GM10266 (cell line): ENCODE measurements around the gene OPA3.

ENCODE experiments used
- DNase-seq: peaks from one replicate; pipeline ENCODE4 v3.0.0; 2012; ENCODE audit errors: extremely low spot score
- TF ChIP-seq, protein P1 (sequence below): IDR thresholded peaks from 2 replicates; pipeline ENCODE4 v1.5.1; 2012; ENCODE audit warnings: mild to moderate bottlenecking, low read depth; ENCODE audit not compliant: control insufficient read depth, insufficient read depth; ENCODE audit errors: missing control alignments

Gene OPA3

DNA sequence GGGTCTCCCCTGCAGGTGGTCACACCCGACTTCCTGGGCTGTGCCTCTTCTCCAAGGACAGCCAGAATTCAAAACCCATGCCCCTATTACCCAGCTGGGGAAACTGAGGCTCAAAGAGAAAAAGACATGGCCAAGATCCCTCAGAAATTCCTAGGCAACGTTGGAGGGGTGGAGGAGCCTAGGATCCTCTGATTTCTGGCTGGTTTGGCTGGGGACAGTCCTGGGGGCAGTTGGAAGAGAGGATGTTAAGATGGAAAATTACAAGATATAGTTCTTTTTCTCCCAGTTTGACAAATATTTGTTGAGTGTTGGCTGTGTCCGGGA, 74.9 kb downstream of the OPA3 start:
- TF ChIP-seq, protein P1, sequence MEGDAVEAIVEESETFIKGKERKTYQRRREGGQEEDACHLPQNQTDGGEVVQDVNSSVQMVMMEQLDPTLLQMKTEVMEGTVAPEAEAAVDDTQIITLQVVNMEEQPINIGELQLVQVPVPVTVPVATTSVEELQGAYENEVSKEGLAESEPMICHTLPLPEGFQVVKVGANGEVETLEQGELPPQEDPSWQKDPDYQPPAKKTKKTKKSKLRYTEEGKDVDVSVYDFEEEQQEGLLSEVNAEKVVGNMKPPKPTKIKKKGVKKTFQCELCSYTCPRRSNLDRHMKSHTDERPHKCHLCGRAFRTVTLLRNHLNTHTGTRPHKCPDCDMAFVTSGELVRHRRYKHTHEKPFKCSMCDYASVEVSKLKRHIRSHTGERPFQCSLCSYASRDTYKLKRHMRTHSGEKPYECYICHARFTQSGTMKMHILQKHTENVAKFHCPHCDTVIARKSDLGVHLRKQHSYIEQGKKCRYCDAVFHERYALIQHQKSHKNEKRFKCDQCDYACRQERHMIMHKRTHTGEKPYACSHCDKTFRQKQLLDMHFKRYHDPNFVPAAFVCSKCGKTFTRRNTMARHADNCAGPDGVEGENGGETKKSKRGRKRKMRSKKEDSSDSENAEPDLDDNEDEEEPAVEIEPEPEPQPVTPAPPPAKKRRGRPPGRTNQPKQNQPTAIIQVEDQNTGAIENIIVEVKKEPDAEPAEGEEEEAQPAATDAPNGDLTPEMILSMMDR = no peak
- DNase-seq = no peak

DNA sequence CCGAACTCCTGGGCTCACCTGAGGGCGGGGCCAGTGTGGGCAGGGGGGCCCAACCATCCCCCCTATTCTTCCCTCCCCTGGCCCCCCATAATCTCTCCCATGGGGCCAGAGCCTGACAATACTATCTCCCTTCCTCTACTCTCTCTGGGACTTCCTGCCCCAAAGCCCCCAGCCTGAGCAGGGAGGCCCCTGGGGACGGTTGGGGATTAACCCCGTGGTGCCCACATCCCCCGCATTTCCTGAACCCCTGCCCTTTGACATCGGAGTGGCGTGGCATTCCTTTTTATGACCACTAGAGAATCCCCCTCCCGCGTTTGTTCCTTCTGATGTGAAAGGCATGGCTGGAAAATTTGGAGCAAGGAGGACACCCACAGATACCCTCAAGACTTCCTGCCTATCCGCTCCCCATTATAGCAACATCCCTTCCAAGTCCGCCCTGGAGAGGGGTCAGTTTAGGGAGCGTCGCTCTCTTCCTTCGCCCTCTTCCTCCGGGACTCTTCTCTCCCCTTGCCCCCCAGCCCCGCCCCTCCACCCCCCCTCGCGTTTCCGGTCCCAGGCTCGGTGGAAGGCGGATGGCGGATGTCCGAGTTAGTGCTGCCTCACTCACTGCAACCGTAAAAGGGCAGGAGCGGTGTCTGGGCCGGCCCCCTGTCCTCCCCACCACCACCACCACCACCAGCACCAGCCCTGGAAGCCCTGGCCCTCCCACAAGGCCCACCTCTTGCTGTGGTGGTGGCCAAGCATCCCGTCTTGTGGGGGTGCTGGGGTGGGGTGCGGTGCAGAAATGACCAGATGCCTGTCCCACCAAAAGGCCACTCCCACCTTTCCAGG, 75.5 kb downstream of the OPA3 start:
- TF ChIP-seq, protein P1 = no peak
- DNase-seq = peak; percentile 88

DNA sequence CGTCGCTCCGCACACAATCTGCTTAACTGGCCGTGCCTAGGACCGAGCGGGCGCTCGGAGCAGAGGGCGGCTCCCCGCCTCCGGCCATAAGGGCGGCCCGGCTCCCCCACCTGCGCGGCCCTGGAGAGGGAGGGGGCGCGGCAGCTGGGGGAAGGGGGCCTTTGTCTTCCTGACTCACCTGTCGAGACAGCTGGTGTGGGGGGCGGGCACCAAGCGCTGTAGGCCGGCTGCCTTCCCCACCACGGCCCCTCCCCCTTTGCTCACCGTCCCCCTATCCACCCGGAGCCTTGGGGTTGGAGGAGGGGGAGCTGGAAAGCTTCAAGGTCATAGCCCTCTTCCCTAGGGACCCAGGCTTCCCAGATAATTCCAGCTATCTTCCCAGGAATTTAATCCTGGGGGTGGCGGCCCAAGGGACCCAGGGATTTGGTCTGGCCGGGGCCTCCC, 76.2 kb downstream of the OPA3 start:
- peak; percentile 58 for DNase-seq

DNA sequence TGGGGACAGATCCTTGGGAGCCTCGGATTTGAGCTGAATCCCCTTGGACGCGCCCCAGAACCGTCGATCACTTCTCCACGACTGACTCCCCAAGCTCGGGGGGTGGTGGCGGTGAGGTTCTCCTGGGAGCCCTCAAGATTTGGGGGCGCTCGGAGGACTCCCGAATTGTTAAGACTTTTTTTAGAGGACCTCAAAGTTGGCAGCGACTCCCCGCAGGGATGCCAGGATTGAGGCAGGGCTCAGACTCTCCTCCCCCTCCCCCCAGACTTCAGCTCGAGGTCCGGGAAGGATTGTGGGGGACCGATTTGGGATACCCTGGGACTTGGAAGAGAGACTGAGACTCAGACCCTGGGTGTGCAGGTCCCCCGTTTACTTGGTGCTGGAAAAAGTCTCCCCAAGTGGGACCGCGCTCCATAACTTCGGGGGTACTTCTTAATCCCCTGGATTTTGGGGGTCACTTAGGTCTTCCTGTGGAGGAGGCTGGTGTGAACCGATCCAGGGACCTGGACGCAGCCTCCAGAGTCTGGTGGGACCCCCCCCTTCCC, 76.7 kb downstream of the OPA3 start:
- no peak for DNase-seq
- TF ChIP-seq, protein P1 = no peak

More for the DNA sequence above, 76.2 kb downstream of the OPA3 start:
- TF ChIP-seq, protein P1 = no peak

DNA sequence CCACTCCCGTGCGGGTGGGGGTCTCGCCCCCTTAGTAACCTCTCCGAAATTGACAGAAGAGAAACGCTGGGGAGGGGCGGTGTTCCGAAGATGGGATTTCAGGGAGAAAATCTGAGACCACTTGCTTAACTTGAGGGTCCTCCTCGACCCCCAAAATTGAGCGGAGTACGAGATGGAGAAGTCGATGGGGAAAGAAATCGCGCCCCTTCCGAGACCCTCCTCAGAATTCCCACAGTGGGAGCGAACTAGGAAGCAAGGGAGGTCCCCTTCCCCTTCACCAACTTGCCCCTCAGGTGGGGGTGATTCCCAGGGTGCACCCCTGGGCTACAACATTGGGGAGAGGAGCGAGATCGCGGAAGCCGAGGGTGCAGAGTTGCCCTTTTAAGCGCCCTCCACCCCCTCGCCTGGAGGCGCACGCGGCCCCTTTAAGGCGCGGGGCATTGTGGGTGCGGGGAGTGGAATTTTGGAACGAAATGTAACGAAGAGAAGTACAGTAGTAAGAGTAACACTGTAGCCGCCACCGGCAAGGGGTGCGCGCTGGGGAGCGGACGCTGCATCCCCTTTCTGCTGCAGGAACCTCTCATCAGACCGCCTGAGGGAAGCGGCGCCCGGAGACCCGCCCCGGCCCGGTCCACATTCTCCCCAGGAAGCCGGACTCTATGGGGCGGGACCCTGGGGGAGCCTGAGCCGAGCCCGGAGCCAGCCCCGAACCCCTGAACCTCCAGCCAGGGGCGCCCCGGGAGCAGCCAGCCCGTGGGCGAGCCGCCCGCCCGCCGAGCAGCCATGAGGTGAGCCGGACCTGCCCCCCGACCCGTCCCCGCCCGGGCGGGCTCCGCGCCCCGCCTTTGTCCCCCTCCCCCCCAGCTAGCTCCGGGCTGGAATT, 77.4 kb downstream of the OPA3 start, which contains the start of gene VASP:
Gene VASP (plus strand): TSS at position 491 of the 883 bp plus-strand sequence. CDS start 293 bp downstream, at position 784.
- TF ChIP-seq, protein P1 = no peak
- DNase-seq = peak; percentile 91

DNA sequence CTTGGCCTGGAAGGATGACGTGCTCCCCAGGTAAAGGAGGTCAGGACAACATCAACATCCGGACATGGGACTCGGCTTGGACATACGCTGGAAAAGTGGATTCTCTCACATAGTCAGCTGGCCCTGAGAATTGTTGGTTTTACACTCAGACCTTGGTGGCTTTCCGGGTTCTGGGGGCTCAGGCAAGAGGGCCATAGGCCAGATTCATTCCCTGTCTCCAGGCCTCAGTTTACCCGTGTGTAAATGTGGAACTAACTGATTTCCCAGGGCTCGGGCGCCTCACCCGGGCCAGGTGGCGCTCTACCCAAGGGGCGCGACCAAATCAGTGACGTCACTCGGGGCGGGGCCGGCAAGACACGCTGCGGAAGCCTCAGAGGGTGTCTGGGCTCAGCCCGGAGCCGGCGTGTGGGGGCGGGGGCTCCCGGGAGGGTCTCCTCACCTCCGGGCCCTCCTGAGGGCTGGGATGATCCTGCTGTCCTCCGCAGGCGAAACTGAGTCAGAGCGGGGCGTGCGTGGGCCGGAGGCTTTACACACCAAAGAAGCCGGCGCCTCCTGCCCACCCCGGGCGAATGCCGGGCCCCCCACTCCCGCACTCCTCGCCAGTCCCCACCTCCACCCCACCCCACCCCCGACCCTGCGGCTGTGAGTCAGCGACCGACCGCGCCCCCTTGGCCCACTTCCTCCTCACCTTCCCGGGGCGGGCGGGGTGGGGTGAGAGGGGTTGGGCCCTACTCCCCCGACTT, 78.2 kb downstream of the OPA3 start:
- TF ChIP-seq, protein P1 = peak; percentile 77
- DNase-seq = peak; percentile 95
